Right lobe of liver (tissue), 6 donors: ENCODE measurements around the gene FNTB. TPM values are rescaled to one million over a fixed set of nuclear protein-coding genes. Genes with fewer than 3 reads are reported as not detected.
"Not testable (repeated sequence)": the region's sequence is repeated elsewhere in the genome, so short reads cannot be mapped to it uniquely, and the experiment has no call there.

Experiments
- ATAC-seq, 4 donors: fragments of 200-7000 bp; cut with Tn5 transposase; one replicate each; pipeline ENCODE4 v1.9.1; 2020; ENCODE audit warnings: mild to moderate bottlenecking in 4 of 4, moderate library complexity in 4 of 4
- DNase-seq, 3 donors: peaks; one replicate each; pipeline ENCODE4 v3.0.0-alpha.2; 2020
- H3K27ac ChIP-seq, 3 donors: fragments of 200-600 bp; one replicate each; pipeline ENCODE4 v1.8.0; 2022
- H3K27me3 ChIP-seq, 2 donors: fragments of 200-600 bp; one replicate each; pipeline ENCODE4 v1.8.0; 2022
- H3K36me3 ChIP-seq, 4 donors: fragments of 200-600 bp; sonication (generic) in 1 of 4; one replicate each; pipeline versions ENCODE4 v1.5.1 to v1.8.0; 2017 to 2022; ENCODE audit warnings: control low read depth in 1 of 4
- H3K4me1 ChIP-seq, 4 donors: fragments of 200-600 bp; sonication (generic) in 1 of 4; one replicate each; pipeline versions ENCODE4 v1.5.1 to v1.8.0; 2017 to 2022; ENCODE audit warnings: control low read depth in 1 of 4
- H3K4me3 ChIP-seq, 3 donors: fragments of 200-600 bp; one replicate each; pipeline ENCODE4 v1.8.0; 2022
- H3K9me3 ChIP-seq, 4 donors: fragments of 200-600 bp; sonication (generic) in 1 of 4; one replicate each; pipeline versions ENCODE4 v1.5.1 to v1.8.0; 2017 to 2022; ENCODE audit warnings: control low read depth in 1 of 4
- POLR2A ChIP-seq: fragments of 450-650 bp; IDR thresholded peaks from one replicate; pipeline ENCODE4 v1.6.1; 2017; ENCODE audit warnings: antibody characterized with exemption, mild to moderate bottlenecking
- WGBS: methylation state at CpG from one replicate; pipeline ENCODE4 v1.1.6; 2018; ENCODE audit warnings: low coverage, low lambda C conversion rate; ENCODE audit not compliant: insufficient coverage; ENCODE audit errors: missing lambda C conversion rate; 5-methylcytosine and 5-hydroxymethylcytosine counted together
- intact Hi-C, 2 donors: fragments of 100-400 bp; cut with DNase I; formaldehyde crosslinking; loops; one replicate each; pipeline versions ENCODE4 v1.11.2 to v1.14.1; 2022
- total RNA-seq, 6 experiments: library from RNA; depleted of rRNA in 2 of 6; stranded (reverse); fragments of >200 nt in 2 of 6; fragmentation: NEBNext Ultra II Directional in 3 of 6; extraction: Animal tissue kit (Norgen Biotek cat#: 25700) in 3 of 6; gene quantifications; one replicate each; pipeline versions ENCODE4 v1.1.0 to v1.2.4, GENCODE V29; 2016 to 2023
- TF ChIP-seq, protein P1 (sequence below), 4 donors: fragments of 200-600 bp in 3 of 4; fragments of 450-650 bp in 1 of 4; IDR thresholded peaks; one replicate each; pipeline versions ENCODE4 v1.5.1 to v1.8.0; 2016 to 2022; ENCODE audit warnings: antibody characterized with exemption in 4 of 4, mild to moderate bottlenecking in 2 of 4
- donor health status: DM: no; HTN: yes; CAD: no.
- donor health status: DM: no; HTN: no; CAD: no.
- donor health status: DM: no; HTN: no; CAD: no.
- donor health status: DM: no; HTN: yes; CAD: no.
- donor health status: DM: no; HTN: yes; CAD: no.

Gene FNTB
- total RNA-seq, 6 experiments from 2014 or later, result 6.1 to 19.2 (median 9.0) TPM

DNA sequence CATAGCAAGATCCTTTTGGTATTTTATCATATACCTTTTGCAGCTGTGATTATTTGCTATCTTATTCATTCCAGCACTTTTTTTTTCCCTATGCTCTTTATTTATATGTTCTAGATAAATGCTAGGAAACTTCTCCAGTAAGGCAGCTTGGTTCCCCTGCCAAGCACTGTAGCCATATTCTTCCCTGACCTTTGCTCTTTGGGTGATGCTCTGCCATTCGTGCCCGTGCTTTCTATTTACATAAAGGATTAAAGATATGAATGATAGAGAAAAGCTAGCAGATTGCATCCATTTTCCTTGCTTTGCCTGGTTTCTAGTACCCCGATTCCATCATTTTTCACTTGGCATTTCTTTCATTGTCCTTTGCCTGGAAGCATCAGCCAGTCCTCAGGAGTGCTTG, 42.2 kb downstream of the FNTB start:
- H3K4me3 ChIP-seq, result no peak overlapping the region
- no peaks in the 10 kb centered on the region for H3K9me3 ChIP-seq
- H3K36me3 ChIP-seq, result peaks cover 0 to 8% (median 0%) of the 10 kb centered on the region in 4 donors
- DNase-seq (peak in 1 of 3 donors; percentile 28), ATAC-seq (no peak)
- intact Hi-C loops, result no loop called here
- WGBS, result 43% methylated on average over 3 of the region's 3 CpGs
- H3K27ac ChIP-seq, result no peak overlapping the region
- H3K4me1 ChIP-seq, result peaks cover 0 to 10% (median 0%) of the 10 kb centered on the region in 4 donors
- TF ChIP-seq POLR2A, result no peak
- TF ChIP-seq, protein P1, sequence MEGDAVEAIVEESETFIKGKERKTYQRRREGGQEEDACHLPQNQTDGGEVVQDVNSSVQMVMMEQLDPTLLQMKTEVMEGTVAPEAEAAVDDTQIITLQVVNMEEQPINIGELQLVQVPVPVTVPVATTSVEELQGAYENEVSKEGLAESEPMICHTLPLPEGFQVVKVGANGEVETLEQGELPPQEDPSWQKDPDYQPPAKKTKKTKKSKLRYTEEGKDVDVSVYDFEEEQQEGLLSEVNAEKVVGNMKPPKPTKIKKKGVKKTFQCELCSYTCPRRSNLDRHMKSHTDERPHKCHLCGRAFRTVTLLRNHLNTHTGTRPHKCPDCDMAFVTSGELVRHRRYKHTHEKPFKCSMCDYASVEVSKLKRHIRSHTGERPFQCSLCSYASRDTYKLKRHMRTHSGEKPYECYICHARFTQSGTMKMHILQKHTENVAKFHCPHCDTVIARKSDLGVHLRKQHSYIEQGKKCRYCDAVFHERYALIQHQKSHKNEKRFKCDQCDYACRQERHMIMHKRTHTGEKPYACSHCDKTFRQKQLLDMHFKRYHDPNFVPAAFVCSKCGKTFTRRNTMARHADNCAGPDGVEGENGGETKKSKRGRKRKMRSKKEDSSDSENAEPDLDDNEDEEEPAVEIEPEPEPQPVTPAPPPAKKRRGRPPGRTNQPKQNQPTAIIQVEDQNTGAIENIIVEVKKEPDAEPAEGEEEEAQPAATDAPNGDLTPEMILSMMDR (IDR thresholded peaks at IDR 0.05), result no peak
- no peaks in the 10 kb centered on the region for H3K27me3 ChIP-seq

DNA sequence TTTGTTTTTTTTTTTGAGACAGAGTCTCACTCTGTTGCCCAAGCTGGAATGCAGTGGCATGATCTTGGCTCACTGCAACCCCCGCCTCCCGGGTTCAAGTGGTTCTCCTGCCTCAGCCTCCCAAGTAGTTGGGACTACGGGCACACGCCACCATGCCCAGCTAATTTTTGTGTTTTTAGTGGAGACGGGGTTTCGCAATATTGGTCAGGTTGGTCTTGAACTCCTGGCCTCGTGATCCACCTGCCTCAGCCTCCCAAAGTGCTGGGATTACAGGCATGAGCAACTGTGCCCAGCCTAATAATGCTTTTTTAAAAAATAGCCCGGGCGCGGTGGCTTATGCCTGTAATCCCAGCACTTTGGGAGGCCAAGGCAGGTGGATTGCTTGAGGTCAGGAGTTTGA, 44.6 kb downstream of the FNTB start:
- H3K9me3 ChIP-seq, ATAC-seq, H3K27me3 ChIP-seq, intact Hi-C loops, H3K36me3 ChIP-seq, H3K4me3 ChIP-seq, H3K27ac ChIP-seq: not testable (repeated sequence)
- DNase-seq, result peak in 1 of 3 donors; percentile 20
- WGBS, result 98% methylated on average over 8 of the region's 10 CpGs
- peaks cover 0 to 23% (median 4%) of the 10 kb centered on the region in 4 donors for H3K4me1 ChIP-seq

DNA sequence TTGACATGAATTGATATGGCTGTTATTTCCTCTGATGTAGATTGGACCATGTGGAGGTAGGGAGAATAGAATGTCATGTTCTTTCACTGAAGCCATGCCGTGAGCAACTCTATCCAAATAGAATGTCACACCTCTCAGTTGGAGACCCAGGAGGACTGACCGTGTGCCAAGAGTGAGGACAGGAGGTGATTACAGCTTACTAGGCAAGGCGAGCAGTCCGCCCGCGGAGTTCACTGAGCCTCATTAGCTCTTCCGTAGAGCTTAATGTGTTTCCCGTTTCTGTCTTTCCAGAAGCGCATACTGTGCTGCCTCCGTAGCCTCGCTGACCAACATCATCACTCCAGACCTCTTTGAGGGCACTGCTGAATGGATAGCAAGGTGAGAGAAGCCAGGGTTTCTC, 45.6 kb downstream of the FNTB start:
- ATAC-seq, result peak; percentile 56 to 73 (median 68)
- intact Hi-C loops, result no loop called here
- no peak overlapping the region for H3K4me3 ChIP-seq
- no peaks in the 10 kb centered on the region for H3K9me3 ChIP-seq
- peaks cover 0 to 8% (median 0%) of the 10 kb centered on the region in 4 donors for H3K36me3 ChIP-seq
- peak; percentile 56 to 73 (median 64) for DNase-seq
- peaks cover 0 to 23% (median 4%) of the 10 kb centered on the region in 4 donors for H3K4me1 ChIP-seq
- TF ChIP-seq, protein P1 (IDR thresholded peaks at IDR 0.05), result no peak
- no peak for TF ChIP-seq POLR2A
- no peaks in the 10 kb centered on the region for H3K27me3 ChIP-seq
- 49% methylated on average over 11 of the region's 11 CpGs for WGBS
- no peak overlapping the region for H3K27ac ChIP-seq

DNA sequence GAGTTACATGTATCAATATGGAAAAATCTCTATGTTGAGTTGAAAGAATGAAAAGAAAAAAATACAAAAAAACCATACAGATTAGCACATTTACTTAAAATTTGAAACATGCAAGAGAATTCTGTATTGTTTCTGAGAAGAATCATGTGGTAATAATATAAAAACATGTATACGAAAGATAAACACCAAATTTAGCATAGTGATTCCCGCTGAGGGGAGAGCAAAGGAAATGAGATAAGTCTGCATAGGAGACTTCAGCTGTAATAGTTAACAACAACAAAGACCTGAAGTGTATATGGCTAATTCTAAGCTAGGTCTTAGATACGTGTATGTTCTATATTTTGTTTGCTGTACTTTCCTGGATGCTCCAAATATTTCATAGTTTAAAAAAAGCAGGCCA, 46.5 kb downstream of the FNTB start:
- intact Hi-C loops, result no loop called here
- H3K4me1 ChIP-seq, result peaks cover 0 to 23% (median 4%) of the 10 kb centered on the region in 4 donors
- no peak overlapping the region for H3K4me3 ChIP-seq
- H3K27me3 ChIP-seq, result no peaks in the 10 kb centered on the region
- WGBS, result 85% methylated on average over 3 of the region's 3 CpGs
- TF ChIP-seq, protein P1 (IDR thresholded peaks at IDR 0.05), result no peak
- no peak for TF ChIP-seq POLR2A
- H3K9me3 ChIP-seq, result no peaks in the 10 kb centered on the region
- peaks cover 0 to under 1% (median 0%) of the 10 kb centered on the region in 4 donors for H3K36me3 ChIP-seq
- DNase-seq (no peak), ATAC-seq (no peak)
- no peak overlapping the region for H3K27ac ChIP-seq

DNA sequence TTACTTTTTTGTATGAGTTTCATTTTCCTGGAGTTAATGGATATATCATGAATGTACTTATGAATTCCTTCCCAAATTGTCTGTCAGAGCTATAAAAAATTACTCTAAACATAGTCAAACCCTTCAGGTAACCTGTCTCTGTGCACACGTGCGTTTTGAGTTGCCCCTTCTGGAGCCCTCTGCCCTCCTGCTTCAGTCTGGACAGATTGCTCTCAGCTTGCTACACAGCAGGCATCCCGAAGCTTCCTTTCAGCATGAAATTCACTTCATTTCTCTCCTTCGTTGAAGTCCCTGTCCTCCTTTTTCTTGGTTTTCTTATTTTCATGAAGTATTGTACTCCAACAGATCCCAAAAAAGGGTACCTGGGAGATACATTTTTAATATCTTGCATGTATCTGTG, 47.3 kb downstream of the FNTB start:
- Histone ChIP-seq H3K4me1 (peaks cover 0 to 23% (median 4%) of the 10 kb centered on the region in 4 donors), H3K9me3 (no peaks in the 10 kb centered on the region), H3K4me3 (no peak overlapping the region), H3K36me3 (no peaks in the 10 kb centered on the region), H3K27me3 (no peaks in the 10 kb centered on the region), H3K27ac (no peak overlapping the region)
- no peak for DNase-seq
- ATAC-seq, result no peak
- intact Hi-C loops, result no loop called here
- 85% methylated on average over 4 of the region's 4 CpGs for WGBS
- TF ChIP-seq POLR2A, result no peak
